CD4-positive, alpha-beta T cell (primary cell): Measurements from ENCODE around the gene TSPAN13. TPM values are rescaled to one million over a fixed set of nuclear protein-coding genes. Genes with fewer than 3 reads are reported as not detected.

ENCODE experiments used
- ATAC-seq: fragments of 200-7000 bp; cut with Tn5 transposase; one replicate; pipeline ENCODE4 v1.10.0; 2022; ENCODE audit warnings: mild to moderate bottlenecking; ENCODE audit not compliant: poor library complexity
- CTCF ChIA-PET: fragments of 350-600 bp; sonication (Branson Sonifier 250); formaldehyde crosslinking; loops from one replicate; lab custom pipeline; 2021; ENCODE audit warnings: antibody characterized with exemption, inconsistent platforms; lab: Charles Lee
- POLR2A ChIA-PET: fragments of 350-600 bp; sonication (Branson Sonifier 250); formaldehyde crosslinking; loops from one replicate; lab custom pipeline; 2021; ENCODE audit warnings: antibody characterized with exemption, inconsistent platforms; lab: Charles Lee
- DNase-seq, 14 experiments: peaks; one replicate each; pipeline ENCODE4 v3.0.0-alpha.2; 2013 to 2020; ENCODE audit warnings: mixed read lengths in 2 of 14
- H3K27ac ChIP-seq, 2 donors: one replicate each; pipeline versions ENCODE4 v1.5.1 to v1.7.0; 2013; ENCODE audit warnings: low read length in 2 of 2, low read depth in 1 of 2, mild to moderate bottlenecking in 1 of 2
- H3K27me3 ChIP-seq, 2 experiments: 1 replicate in 1 of 2; 2 replicates in 1 of 2; pipeline versions ENCODE4 v1.6.1 to v1.7.0; 2013; ENCODE audit warnings: low read length in 2 of 2, control low read depth in 1 of 2, mild to moderate bottlenecking in 1 of 2, moderate library complexity in 1 of 2; ENCODE audit not compliant: insufficient read depth in 2 of 2, control insufficient read depth in 1 of 2
- H3K36me3 ChIP-seq: one replicate; pipeline ENCODE4 v1.6.1; 2013; ENCODE audit warnings: low read length, control low read depth; ENCODE audit not compliant: insufficient read depth
- H3K4me1 ChIP-seq: one replicate; pipeline ENCODE4 v1.6.1; 2013; ENCODE audit warnings: low read length, control low read depth; ENCODE audit not compliant: insufficient read depth
- H3K4me3 ChIP-seq: one replicate; pipeline ENCODE4 v1.5.1; 2013; ENCODE audit warnings: mild to moderate bottlenecking, low read length, moderate library complexity
- H3K9me3 ChIP-seq, 2 experiments: 1 replicate in 1 of 2; 2 replicates in 1 of 2; pipeline versions ENCODE4 v1.6.1 to v1.7.0; 2013; ENCODE audit warnings: low read length in 2 of 2, mild to moderate bottlenecking in 2 of 2, control low read depth in 1 of 2, moderate library complexity in 1 of 2; ENCODE audit not compliant: control insufficient read depth in 1 of 2, insufficient read depth in 1 of 2
- H3K27ac Mint-ChIP-seq: one replicate; pipeline ENCODE4 v1.8.0; 2020; ENCODE audit warnings: mixed read lengths
- H3K27me3 Mint-ChIP-seq: one replicate; pipeline ENCODE4 v1.8.0; 2021; ENCODE audit warnings: mixed read lengths
- H3K36me3 Mint-ChIP-seq: one replicate; pipeline ENCODE4 v1.8.0; 2021; ENCODE audit warnings: low read depth, mixed read lengths
- H3K4me1 Mint-ChIP-seq: one replicate; pipeline ENCODE4 v1.8.0; 2021; ENCODE audit warnings: low read depth, mixed read lengths
- H3K4me3 Mint-ChIP-seq: one replicate; pipeline ENCODE4 v1.8.0; 2020; ENCODE audit warnings: mild to moderate bottlenecking, mixed read lengths
- H3K9me3 Mint-ChIP-seq: one replicate; pipeline ENCODE4 v1.8.0; 2020; ENCODE audit warnings: mixed read lengths
- intact Hi-C, 2 experiments: fragments of 100-400 bp; cut with DNase I in 1 of 2; cut with micrococcal nuclease in 1 of 2; formaldehyde crosslinking; loops; one replicate each; pipeline versions ENCODE4 v1.15.1 to v1.9.0; 2023 to 2025; cut with DNase I, micrococcal nuclease
- total RNA-seq, 174 experiments: library from RNA in 2 of 174; stranded (reverse) in 2 of 174; gene quantifications; one replicate each; pipeline ENCODE4 v1.2.3 and lab custom pipeline; 2021 to 2026
- TF ChIP-seq, protein P1 (sequence below): fragments of 200-600 bp; IDR thresholded peaks from one replicate; pipeline ENCODE4 v1.8.0; 2022; ENCODE audit warnings: antibody characterized with exemption, mild to moderate bottlenecking

TSPAN13 gene
- total RNA-seq, 2 experiments from 2014 or later = 0.16 to 0.25 TPM

DNA sequence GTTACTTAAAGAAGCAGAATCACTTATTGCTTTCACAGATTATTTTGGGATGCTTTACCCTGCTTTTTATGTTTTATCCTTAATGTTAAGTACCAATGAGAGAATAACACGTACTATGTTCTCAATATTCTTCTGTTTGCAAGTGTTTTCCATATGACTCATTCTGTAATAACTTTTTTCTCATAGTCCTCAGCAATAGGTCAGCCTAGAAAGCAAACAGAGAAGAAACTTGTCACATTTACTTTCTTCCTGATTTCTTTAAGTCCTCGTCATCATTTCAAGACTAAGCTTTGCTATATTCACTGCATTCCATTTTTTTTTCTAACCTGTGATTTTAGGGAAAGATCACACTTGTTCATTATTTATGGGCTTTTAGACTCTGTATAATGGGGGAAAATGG lies 58.0 kb downstream of the TSPAN13 start:
- intact Hi-C loops = no loop called here
- POLR2A ChIA-PET = no interaction called here
- H3K36me3 ChIP-seq = no peaks in the 10 kb centered on the region
- no peaks in the 10 kb centered on the region for H3K4me1 Mint-ChIP-seq
- H3K9me3 Mint-ChIP-seq = no peaks in the 10 kb centered on the region
- TF ChIP-seq, protein P1, sequence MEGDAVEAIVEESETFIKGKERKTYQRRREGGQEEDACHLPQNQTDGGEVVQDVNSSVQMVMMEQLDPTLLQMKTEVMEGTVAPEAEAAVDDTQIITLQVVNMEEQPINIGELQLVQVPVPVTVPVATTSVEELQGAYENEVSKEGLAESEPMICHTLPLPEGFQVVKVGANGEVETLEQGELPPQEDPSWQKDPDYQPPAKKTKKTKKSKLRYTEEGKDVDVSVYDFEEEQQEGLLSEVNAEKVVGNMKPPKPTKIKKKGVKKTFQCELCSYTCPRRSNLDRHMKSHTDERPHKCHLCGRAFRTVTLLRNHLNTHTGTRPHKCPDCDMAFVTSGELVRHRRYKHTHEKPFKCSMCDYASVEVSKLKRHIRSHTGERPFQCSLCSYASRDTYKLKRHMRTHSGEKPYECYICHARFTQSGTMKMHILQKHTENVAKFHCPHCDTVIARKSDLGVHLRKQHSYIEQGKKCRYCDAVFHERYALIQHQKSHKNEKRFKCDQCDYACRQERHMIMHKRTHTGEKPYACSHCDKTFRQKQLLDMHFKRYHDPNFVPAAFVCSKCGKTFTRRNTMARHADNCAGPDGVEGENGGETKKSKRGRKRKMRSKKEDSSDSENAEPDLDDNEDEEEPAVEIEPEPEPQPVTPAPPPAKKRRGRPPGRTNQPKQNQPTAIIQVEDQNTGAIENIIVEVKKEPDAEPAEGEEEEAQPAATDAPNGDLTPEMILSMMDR = no peak
- peaks cover 4% of the 10 kb centered on the region for H3K27me3 Mint-ChIP-seq
- CTCF ChIA-PET = no interaction called here
- no peak overlapping the region for H3K4me3 Mint-ChIP-seq
- H3K36me3 Mint-ChIP-seq = no peaks in the 10 kb centered on the region
- no peaks in the 10 kb centered on the region for H3K4me1 ChIP-seq
- ATAC-seq = no peak
- no peaks in the 10 kb centered on the region for H3K27me3 ChIP-seq
- no peak overlapping the region for H3K27ac ChIP-seq
- no peak for DNase-seq
- H3K27ac Mint-ChIP-seq = no peak overlapping the region
- H3K9me3 ChIP-seq = no peaks in the 10 kb centered on the region
- H3K4me3 ChIP-seq = no peak overlapping the region

GRCh38 chr7:16812542-16813231 lies 59.1 kb downstream of the TSPAN13 start:
- no peaks in the 10 kb centered on the region for H3K9me3 Mint-ChIP-seq
- Histone ChIP-seq H3K4me3 (no peak overlapping the region), H3K36me3 (no peaks in the 10 kb centered on the region), H3K27me3 (no peaks in the 10 kb centered on the region), H3K9me3 (no peaks in the 10 kb centered on the region), H3K4me1 (no peaks in the 10 kb centered on the region), H3K27ac (no peak overlapping the region)
- DNase-seq (no peak), ATAC-seq (no peak)
- CTCF ChIA-PET = no interaction called here
- no peaks in the 10 kb centered on the region for H3K36me3 Mint-ChIP-seq
- TF ChIP-seq, protein P1 = no peak
- H3K4me3 Mint-ChIP-seq = no peak overlapping the region
- no peaks in the 10 kb centered on the region for H3K27me3 Mint-ChIP-seq
- no peak overlapping the region for H3K27ac Mint-ChIP-seq
- intact Hi-C loops = no loop called here
- POLR2A ChIA-PET = no interaction called here
- no peaks in the 10 kb centered on the region for H3K4me1 Mint-ChIP-seq

DNA sequence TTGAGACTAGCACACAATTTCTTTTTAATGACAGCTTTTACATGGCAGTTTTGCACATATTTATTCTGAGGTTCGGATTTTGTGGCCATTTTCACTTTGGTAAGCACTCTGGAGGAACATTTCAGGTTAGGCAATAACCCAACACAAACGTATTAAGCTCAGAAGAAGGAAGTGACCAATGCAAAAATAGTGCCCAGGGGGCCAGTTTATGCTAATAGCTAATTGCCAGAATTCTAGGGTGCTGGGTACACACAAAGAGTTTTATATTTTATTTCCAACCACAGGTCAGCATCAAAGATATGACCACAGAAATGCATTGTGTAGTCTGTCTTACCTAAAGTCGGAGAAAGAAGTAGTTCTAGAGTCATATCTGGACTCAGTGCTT lies 59.7 kb downstream of the TSPAN13 start:
- intact Hi-C loops = no loop called here
- no peak for DNase-seq

More for the DNA sequence above, 59.7 kb downstream of the TSPAN13 start:
- no peak overlapping the region for H3K4me3 ChIP-seq
- Mint-ChIP-seq H3K27me3 (no peaks in the 10 kb centered on the region), H3K9me3 (no peaks in the 10 kb centered on the region), H3K4me1 (no peaks in the 10 kb centered on the region), H3K36me3 (no peaks in the 10 kb centered on the region), H3K27ac (no peak overlapping the region), H3K4me3 (no peak overlapping the region)
- H3K9me3 ChIP-seq = no peaks in the 10 kb centered on the region
- H3K4me1 ChIP-seq = no peaks in the 10 kb centered on the region
- TF ChIP-seq, protein P1 = no peak
- no peaks in the 10 kb centered on the region for H3K36me3 ChIP-seq
- H3K27ac ChIP-seq = no peak overlapping the region
- H3K27me3 ChIP-seq = no peaks in the 10 kb centered on the region
- ATAC-seq = no peak
- POLR2A ChIA-PET = no interaction called here
- CTCF ChIA-PET = no interaction called here
